ENCODE data around the gene CTPS1. TPM values are rescaled to one million over a fixed set of nuclear protein-coding genes. Genes with fewer than 3 reads are reported as not detected.

The CTPS1 gene
- total RNA-seq, 3 donors from 2014 or later = 13.1 to 20.0 (median 13.2) TPM

GRCh38 chr1:40954626-40955025 is 24.9 kb upstream of the CTPS1 start:
- no peaks in the 10 kb centered on the region for H3K36me3 ChIP-seq
- no peak overlapping the region for H3K27ac ChIP-seq
- no peak for DNase-seq (ENCODE audit: low spot score in 2 of 2)
- H3K4me1 ChIP-seq = no peaks in the 10 kb centered on the region
- no peak overlapping the region for H3K4me3 ChIP-seq
- intact Hi-C loops (cut with DNase I; ENCODE audit: low total_unique reads) = no loop called here
- no peaks in the 10 kb centered on the region for H3K27me3 ChIP-seq
- TF ChIP-seq POLR2AphosphoS5 (IDR thresholded peaks at IDR 0.05) = no peak
- no peak for TF ChIP-seq CTCF (IDR thresholded peaks at IDR 0.05)
- no peak for TF ChIP-seq POLR2A (IDR thresholded peaks at IDR 0.05)
- no peaks in the 10 kb centered on the region for H3K9me3 ChIP-seq

- DNase-seq (ENCODE audit: low spot score in 2 of 2) = no peak
- Histone ChIP-seq H3K36me3 (no peaks in the 10 kb centered on the region), H3K4me1 (no peaks in the 10 kb centered on the region), H3K9me3 (no peaks in the 10 kb centered on the region), H3K27me3 (no peaks in the 10 kb centered on the region), H3K4me3 (no peak overlapping the region), H3K27ac (no peak overlapping the region)
- no peak for TF ChIP-seq POLR2A (IDR thresholded peaks at IDR 0.05)
- TF ChIP-seq CTCF (IDR thresholded peaks at IDR 0.05) = no peak
- TF ChIP-seq POLR2AphosphoS5 (IDR thresholded peaks at IDR 0.05) = no peak
- intact Hi-C loops (cut with DNase I; ENCODE audit: low total_unique reads) = no loop called here
Observed at GRCh38 chr1:40955266-40955665, 24.2 kb upstream of the CTPS1 start.

GRCh38 chr1:40956407-40956806 is 23.1 kb upstream of the CTPS1 start:
- intact Hi-C loops (cut with DNase I; ENCODE audit: low total_unique reads) = no loop called here
- Histone ChIP-seq H3K27me3 (no peaks in the 10 kb centered on the region), H3K4me1 (no peaks in the 10 kb centered on the region), H3K9me3 (no peaks in the 10 kb centered on the region), H3K4me3 (no peak overlapping the region), H3K27ac (no peak overlapping the region), H3K36me3 (no peaks in the 10 kb centered on the region)
- no peak for TF ChIP-seq CTCF (IDR thresholded peaks at IDR 0.05)
- no peak for TF ChIP-seq POLR2AphosphoS5 (IDR thresholded peaks at IDR 0.05)
- no peak for TF ChIP-seq POLR2A (IDR thresholded peaks at IDR 0.05)
- no peak for DNase-seq (ENCODE audit: low spot score in 2 of 2)

GRCh38 chr1:40958210-40958609 is 21.3 kb upstream of the CTPS1 start:
- intact Hi-C loops (cut with DNase I; ENCODE audit: low total_unique reads) = no loop called here
- DNase-seq (ENCODE audit: low spot score in 2 of 2) = no peak
- H3K9me3 ChIP-seq = no peaks in the 10 kb centered on the region
- no peak overlapping the region for H3K4me3 ChIP-seq
- H3K27me3 ChIP-seq = no peaks in the 10 kb centered on the region
- TF ChIP-seq CTCF (IDR thresholded peaks at IDR 0.05) = no peak
- no peak for TF ChIP-seq POLR2A (IDR thresholded peaks at IDR 0.05)
- TF ChIP-seq POLR2AphosphoS5 (IDR thresholded peaks at IDR 0.05) = no peak
- H3K36me3 ChIP-seq = no peaks in the 10 kb centered on the region
- H3K4me1 ChIP-seq = no peaks in the 10 kb centered on the region
- H3K27ac ChIP-seq = no peak overlapping the region

GRCh38 chr1:40965531-40965930 is 14.0 kb upstream of the CTPS1 start:
- TF ChIP-seq CTCF (IDR thresholded peaks at IDR 0.05) (no peak), POLR2A (IDR thresholded peaks at IDR 0.05) (no peak), POLR2AphosphoS5 (IDR thresholded peaks at IDR 0.05) (no peak)
- intact Hi-C loops (cut with DNase I; ENCODE audit: low total_unique reads) = no loop called here
- Histone ChIP-seq H3K36me3 (no peaks in the 10 kb centered on the region), H3K4me1 (no peaks in the 10 kb centered on the region), H3K27me3 (no peaks in the 10 kb centered on the region), H3K9me3 (no peaks in the 10 kb centered on the region), H3K4me3 (no peak overlapping the region), H3K27ac (no peak overlapping the region)
- DNase-seq (ENCODE audit: low spot score in 2 of 2) = no peak

Data from breast epithelium (tissue), 4 donors.